ENCODE results near the gene SLC15A4. TPM values are rescaled to one million over a fixed set of nuclear protein-coding genes. Genes with fewer than 3 reads are reported as not detected.

Gene SLC15A4
- total RNA-seq, 1 experiment from 2014 or later: 21.6 TPM

GRCh38 chr12:128771681-128772080 is 52.1 kb downstream of the SLC15A4 start:
- Histone ChIP-seq H3K4ac (ENCODE audit: low read depth, low read length) (no peak overlapping the region), H3K79me2 (ENCODE audit: insufficient read depth, low read length) (no peaks in the 10 kb centered on the region), H3K27ac (ENCODE audit: insufficient read length, low read depth, low read length) (no peak overlapping the region), H2BK5ac (ENCODE audit: insufficient read length, low read length) (no peak overlapping the region), H4K8ac (replicated peaks; ENCODE audit: insufficient read length, low read depth, low read length) (no peak overlapping the region), H4K91ac (ENCODE audit: insufficient read length, low read depth, low read length) (no peak overlapping the region), H3K9me3 (ENCODE audit: control insufficient read depth, low read depth, low read length) (no peaks in the 10 kb centered on the region), H2BK15ac (ENCODE audit: low read depth, low read length) (no peak overlapping the region), H3K56ac (ENCODE audit: insufficient read length, low read depth, low read length) (no peak overlapping the region), H4K5ac (ENCODE audit: insufficient read length, low read depth, low read length) (no peak overlapping the region), H2AFZ (ENCODE audit: low read length) (no peak overlapping the region), H3K23me2 (ENCODE audit: insufficient read length, low read depth, low read length, poor library complexity, severe bottlenecking) (no peaks in the 10 kb centered on the region), H3K14ac (ENCODE audit: insufficient read depth, low read length) (no peak overlapping the region), H2BK20ac (ENCODE audit: low read depth, low read length, poor library complexity, severe bottlenecking) (no peak overlapping the region), H2BK120ac (ENCODE audit: low read depth, low read length, poor library complexity, severe bottlenecking) (no peak overlapping the region), H3K9ac (ENCODE audit: extremely low read depth, insufficient read length, low read length) (no peak overlapping the region), H2BK12ac (ENCODE audit: insufficient read length, low read depth, low read length) (no peak overlapping the region), H4K20me1 (ENCODE audit: control insufficient read depth, insufficient read depth, insufficient read length) (peaks cover 2% of the 10 kb centered on the region), H3K4me2 (ENCODE audit: insufficient read depth, insufficient read length, low read length) (no peak overlapping the region), H3K4me1 (ENCODE audit: insufficient read depth, low read length) (no peaks in the 10 kb centered on the region), H3K27me3 (ENCODE audit: insufficient read depth, low read length) (no peaks in the 10 kb centered on the region; the same call in 1 of the 2 replicates), H3T11ph (ENCODE audit: low read length) (no peak overlapping the region), H3K79me1 (ENCODE audit: insufficient read depth, low read depth, low read length, poor library complexity, severe bottlenecking) (no peaks in the 10 kb centered on the region), H3K23ac (ENCODE audit: insufficient read length, low read depth, low read length) (no peak overlapping the region), H2AK5ac (ENCODE audit: insufficient read length, low read length) (no peak overlapping the region), H3K18ac (ENCODE audit: insufficient read length, low read depth, low read length) (no peak overlapping the region)
- no peaks in the 10 kb centered on the region for H3K9me3 Mint-ChIP-seq
- TF ChIP-seq, protein P1, sequence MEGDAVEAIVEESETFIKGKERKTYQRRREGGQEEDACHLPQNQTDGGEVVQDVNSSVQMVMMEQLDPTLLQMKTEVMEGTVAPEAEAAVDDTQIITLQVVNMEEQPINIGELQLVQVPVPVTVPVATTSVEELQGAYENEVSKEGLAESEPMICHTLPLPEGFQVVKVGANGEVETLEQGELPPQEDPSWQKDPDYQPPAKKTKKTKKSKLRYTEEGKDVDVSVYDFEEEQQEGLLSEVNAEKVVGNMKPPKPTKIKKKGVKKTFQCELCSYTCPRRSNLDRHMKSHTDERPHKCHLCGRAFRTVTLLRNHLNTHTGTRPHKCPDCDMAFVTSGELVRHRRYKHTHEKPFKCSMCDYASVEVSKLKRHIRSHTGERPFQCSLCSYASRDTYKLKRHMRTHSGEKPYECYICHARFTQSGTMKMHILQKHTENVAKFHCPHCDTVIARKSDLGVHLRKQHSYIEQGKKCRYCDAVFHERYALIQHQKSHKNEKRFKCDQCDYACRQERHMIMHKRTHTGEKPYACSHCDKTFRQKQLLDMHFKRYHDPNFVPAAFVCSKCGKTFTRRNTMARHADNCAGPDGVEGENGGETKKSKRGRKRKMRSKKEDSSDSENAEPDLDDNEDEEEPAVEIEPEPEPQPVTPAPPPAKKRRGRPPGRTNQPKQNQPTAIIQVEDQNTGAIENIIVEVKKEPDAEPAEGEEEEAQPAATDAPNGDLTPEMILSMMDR (conservative IDR thresholded peaks at IDR 0.05): no peak
- H3K4me3 Mint-ChIP-seq: no peak overlapping the region
- peaks cover 27% of the 10 kb centered on the region for H3K27me3 Mint-ChIP-seq (ENCODE audit: low read depth)
- H3K36me3 Mint-ChIP-seq (ENCODE audit: insufficient read depth in 1 of 3, low read depth in 3 of 3): no peaks in the 10 kb centered on the region
- DNase-seq: no peak
- H3K27ac Mint-ChIP-seq: no peak overlapping the region
- WGBS (ENCODE audit: extremely low coverage, insufficient read length, low lambda C conversion rate): no CpG with 5 or more reads among the region's 4 CpGs
- peaks cover 11 to 16% of the 10 kb centered on the region in 2 experiments for H3K4me1 Mint-ChIP-seq
